H54 (cell line): ENCODE measurements around the gene EXOC7.

Source experiments
- DNase-seq: peaks from one replicate; pipeline ENCODE4 v3.0.0; 2011; ENCODE audit warnings: low spot score, mixed read lengths; ENCODE audit not compliant: insufficient read length
- FAIRE-seq: peaks from 3 replicates; lab custom pipeline; 2011; peaks lifted over from hg19 to GRCh38; lab: Jason Lieb, UNC
- POLR2A ChIP-seq: IDR thresholded peaks from 2 replicates; pipeline ENCODE4 v1.6.1; 2011; ENCODE audit warnings: low read depth, mild to moderate bottlenecking, low read length

EXOC7 gene

GRCh38 chr17:76034428-76035350, 68.9 kb downstream of the EXOC7 start:
- FAIRE-seq: no peak
- DNase-seq: no peak
- no peak for TF ChIP-seq POLR2A

GRCh38 chr17:76033139-76033538, 70.4 kb downstream of the EXOC7 start:
- TF ChIP-seq POLR2A: no peak
- no peak for DNase-seq
- FAIRE-seq: no peak

GRCh38 chr17:76032780-76033108, 70.8 kb downstream of the EXOC7 start:
- no peak for TF ChIP-seq POLR2A
- FAIRE-seq: no peak
- no peak for DNase-seq

- DNase-seq (no peak), FAIRE-seq (no peak)
- no peak for TF ChIP-seq POLR2A
Measured at GRCh38 chr17:76032073-76032779, 71.4 kb downstream of the EXOC7 start.
